Nephron progenitor cell (in vitro differentiated cells): ENCODE results near the gene DELE1.

Source experiments
- DNase-seq: peaks from one replicate; pipeline ENCODE4 v3.0.0; 2021
- H3K27ac Mint-ChIP-seq: 2 replicates; pipeline ENCODE4 v1.8.0; 2021; ENCODE audit warnings: mild to moderate bottlenecking, moderate library complexity, mixed read lengths
- H3K27me3 Mint-ChIP-seq: 2 replicates; pipeline ENCODE4 v1.8.0; 2021; ENCODE audit warnings: mild to moderate bottlenecking, low read depth, mixed read lengths; ENCODE audit not compliant: poor library complexity
- H3K36me3 Mint-ChIP-seq: 2 replicates; pipeline ENCODE4 v1.8.0; 2021; ENCODE audit warnings: low read depth, mixed read lengths
- H3K4me1 Mint-ChIP-seq: 2 replicates; pipeline ENCODE4 v1.8.0; 2021; ENCODE audit warnings: mixed read lengths
- H3K4me3 Mint-ChIP-seq: 2 replicates; pipeline ENCODE4 v1.8.0; 2021; ENCODE audit warnings: mild to moderate bottlenecking, moderate library complexity, mixed read lengths
- H3K9me3 Mint-ChIP-seq: 2 replicates; pipeline ENCODE4 v1.8.0; 2021; ENCODE audit warnings: mild to moderate bottlenecking, moderate library complexity, mixed read lengths
- TF ChIP-seq, protein P1 (sequence below): fragments of 200-600 bp; sonication (generic); IDR thresholded peaks from 2 replicates; pipeline ENCODE4 v1.5.0; 2021; ENCODE audit warnings: antibody characterized with exemption

The DELE1 gene

DNA sequence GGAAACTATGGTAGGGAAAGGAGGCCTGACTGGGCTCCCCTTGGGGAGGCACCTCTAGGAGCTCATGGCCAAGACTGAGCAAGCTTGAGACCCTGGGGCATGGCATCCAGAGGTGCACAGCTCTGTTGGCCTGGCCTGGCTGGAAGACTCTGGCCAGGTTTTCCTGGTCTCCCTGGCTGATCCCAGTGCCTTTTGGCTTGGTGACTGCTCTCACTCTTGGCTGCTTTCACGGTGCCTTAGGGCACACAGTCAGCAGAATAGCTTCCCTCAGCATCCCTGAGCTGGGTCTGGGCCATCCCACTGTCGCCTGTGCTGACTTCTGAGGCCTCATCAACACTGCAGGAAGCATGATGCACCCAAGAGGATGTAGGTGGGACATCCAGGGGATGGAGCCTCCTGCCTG, 13.4 kb upstream of the DELE1 start:
- Mint-ChIP-seq H3K27me3 (peaks cover 54% of the 10 kb centered on the region), H3K4me3 (no peak overlapping the region)
- no peak for DNase-seq

DNA sequence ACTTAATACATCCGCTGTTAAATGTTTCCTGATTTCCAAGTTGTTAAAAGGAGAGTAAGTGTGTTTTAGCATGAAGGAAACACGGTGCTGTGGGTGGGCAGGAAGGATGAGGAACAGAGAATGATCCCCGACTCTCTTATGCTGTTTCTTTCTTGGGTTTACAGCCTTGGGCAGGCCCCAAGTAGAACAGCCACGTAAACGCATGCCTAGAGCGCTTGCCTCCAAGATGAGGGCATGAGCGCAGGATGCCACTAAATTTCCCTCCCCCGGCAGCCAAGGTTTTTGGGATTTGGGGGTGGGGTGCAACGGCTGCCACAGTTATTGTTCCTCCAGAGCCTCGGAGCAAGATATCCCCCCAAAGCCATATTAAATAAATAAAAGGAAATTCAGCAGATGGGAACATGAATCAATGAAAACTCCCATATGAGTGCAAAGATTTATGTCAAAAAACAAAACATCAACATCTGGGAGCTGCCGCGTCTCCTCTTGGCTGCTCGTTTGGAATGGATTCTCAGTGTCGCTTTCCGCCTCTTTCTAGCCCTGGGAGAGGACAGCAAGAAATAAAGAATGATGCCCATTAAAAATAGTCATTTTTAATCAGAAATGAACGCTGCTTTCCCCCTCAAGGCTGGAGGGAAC, 10.0 kb upstream of the DELE1 start:
- Mint-ChIP-seq H3K4me3 (peak overlapping the region; percentile 71), H3K9me3 (no peaks in the 10 kb centered on the region), H3K27ac (no peak overlapping the region), H3K27me3 (peaks cover 75% of the 10 kb centered on the region), H3K36me3 (no peaks in the 10 kb centered on the region), H3K4me1 (peaks cover 12% of the 10 kb centered on the region)
- TF ChIP-seq, protein P1, sequence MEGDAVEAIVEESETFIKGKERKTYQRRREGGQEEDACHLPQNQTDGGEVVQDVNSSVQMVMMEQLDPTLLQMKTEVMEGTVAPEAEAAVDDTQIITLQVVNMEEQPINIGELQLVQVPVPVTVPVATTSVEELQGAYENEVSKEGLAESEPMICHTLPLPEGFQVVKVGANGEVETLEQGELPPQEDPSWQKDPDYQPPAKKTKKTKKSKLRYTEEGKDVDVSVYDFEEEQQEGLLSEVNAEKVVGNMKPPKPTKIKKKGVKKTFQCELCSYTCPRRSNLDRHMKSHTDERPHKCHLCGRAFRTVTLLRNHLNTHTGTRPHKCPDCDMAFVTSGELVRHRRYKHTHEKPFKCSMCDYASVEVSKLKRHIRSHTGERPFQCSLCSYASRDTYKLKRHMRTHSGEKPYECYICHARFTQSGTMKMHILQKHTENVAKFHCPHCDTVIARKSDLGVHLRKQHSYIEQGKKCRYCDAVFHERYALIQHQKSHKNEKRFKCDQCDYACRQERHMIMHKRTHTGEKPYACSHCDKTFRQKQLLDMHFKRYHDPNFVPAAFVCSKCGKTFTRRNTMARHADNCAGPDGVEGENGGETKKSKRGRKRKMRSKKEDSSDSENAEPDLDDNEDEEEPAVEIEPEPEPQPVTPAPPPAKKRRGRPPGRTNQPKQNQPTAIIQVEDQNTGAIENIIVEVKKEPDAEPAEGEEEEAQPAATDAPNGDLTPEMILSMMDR, result no peak
- DNase-seq, result no peak

More for the DNA sequence above, 13.4 kb upstream of the DELE1 start:
- Mint-ChIP-seq H3K4me1 (peaks cover 12% of the 10 kb centered on the region), H3K9me3 (peaks cover 4% of the 10 kb centered on the region), H3K27ac (no peak overlapping the region), H3K36me3 (no peaks in the 10 kb centered on the region)
- TF ChIP-seq, protein P1, result no peak

DNA sequence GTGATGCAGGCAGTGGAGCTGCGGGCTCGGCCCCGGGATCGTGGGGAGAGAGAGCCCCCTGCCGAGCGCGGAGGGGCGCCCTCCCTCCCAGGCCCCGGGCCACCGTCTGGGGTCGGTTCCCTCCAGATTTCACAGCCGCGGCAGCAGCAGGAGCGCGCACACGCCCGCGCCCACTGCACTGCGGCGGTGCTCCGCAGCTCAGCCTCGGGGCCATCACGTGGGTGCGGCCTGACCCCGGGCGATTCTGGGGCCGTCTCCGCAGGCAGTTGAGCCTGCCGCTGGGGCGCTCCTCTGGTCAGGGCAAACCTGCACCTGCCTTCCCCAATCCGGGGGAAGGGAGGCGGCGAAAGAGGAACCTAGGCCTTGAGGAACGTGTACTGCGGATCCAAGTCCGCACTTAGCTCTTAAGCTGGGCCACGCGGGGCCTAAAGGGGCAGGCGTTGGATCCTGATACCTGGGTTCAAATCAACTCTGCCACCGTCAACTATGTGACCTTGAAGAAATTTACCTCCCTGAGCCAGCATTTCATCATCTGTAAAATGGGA, 9.4 kb upstream of the DELE1 start:
- Mint-ChIP-seq H3K9me3 (no peaks in the 10 kb centered on the region), H3K4me1 (peaks cover 12% of the 10 kb centered on the region), H3K4me3 (peak overlapping the region; percentile 71), H3K27me3 (peaks cover 78% of the 10 kb centered on the region), H3K27ac (no peak overlapping the region), H3K36me3 (no peaks in the 10 kb centered on the region)
- TF ChIP-seq, protein P1, result peak; percentile 30
- DNase-seq, result peak; percentile 76

DNA sequence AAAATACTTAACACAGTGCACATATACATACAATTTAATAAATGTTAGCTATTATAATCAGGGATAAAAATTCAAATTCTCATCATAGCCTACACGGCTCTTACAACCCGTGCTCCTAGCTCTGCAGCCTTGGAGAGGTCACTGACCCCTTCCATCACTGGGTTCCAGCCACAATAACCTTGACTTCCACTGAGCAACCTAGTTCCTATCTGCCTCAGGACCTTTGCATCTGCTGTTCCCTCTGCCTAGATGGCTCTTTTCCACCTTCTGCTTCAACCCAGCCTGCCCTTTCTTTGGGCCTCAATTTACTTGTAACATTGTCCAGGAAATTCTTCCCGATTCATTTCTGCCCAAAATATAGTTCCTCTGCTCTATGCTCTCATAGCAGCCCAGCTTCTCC, 8.9 kb upstream of the DELE1 start:
- Mint-ChIP-seq H3K9me3 (no peaks in the 10 kb centered on the region), H3K4me1 (peaks cover 12% of the 10 kb centered on the region), H3K4me3 (peak overlapping the region; percentile 61), H3K27me3 (peaks cover 78% of the 10 kb centered on the region), H3K36me3 (no peaks in the 10 kb centered on the region), H3K27ac (no peak overlapping the region)
- TF ChIP-seq, protein P1, result no peak
- no peak for DNase-seq

DNA sequence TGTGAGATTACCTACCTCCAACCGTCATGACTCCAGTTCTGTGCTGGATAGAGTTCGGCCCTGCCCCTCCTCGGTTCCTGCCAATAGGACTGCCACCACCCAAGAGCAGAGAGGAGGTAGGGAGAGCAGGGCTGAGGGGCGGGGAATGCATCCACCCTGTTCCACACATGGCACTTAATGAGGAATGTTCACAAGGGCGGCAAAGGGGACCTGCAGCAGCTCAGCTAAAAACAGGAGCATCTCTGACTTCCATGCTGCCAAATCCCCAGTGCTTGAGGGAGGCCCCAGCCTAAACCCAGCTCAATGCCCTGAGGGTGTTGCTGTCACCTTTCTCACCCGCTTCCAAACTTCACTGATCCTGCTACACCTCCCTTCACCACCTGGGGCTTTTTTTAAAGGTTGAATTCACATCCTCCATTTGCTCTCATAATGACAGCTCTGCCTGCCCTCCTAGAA, 7.8 kb upstream of the DELE1 start:
- H3K4me3 Mint-ChIP-seq, result peak overlapping the region; percentile 3
- peaks cover 71% of the 10 kb centered on the region for H3K27me3 Mint-ChIP-seq
- TF ChIP-seq, protein P1, result no peak
- no peaks in the 10 kb centered on the region for H3K9me3 Mint-ChIP-seq
- no peak overlapping the region for H3K27ac Mint-ChIP-seq
- no peaks in the 10 kb centered on the region for H3K36me3 Mint-ChIP-seq
- DNase-seq, result peak; percentile 9
- peaks cover 12% of the 10 kb centered on the region for H3K4me1 Mint-ChIP-seq

DNA sequence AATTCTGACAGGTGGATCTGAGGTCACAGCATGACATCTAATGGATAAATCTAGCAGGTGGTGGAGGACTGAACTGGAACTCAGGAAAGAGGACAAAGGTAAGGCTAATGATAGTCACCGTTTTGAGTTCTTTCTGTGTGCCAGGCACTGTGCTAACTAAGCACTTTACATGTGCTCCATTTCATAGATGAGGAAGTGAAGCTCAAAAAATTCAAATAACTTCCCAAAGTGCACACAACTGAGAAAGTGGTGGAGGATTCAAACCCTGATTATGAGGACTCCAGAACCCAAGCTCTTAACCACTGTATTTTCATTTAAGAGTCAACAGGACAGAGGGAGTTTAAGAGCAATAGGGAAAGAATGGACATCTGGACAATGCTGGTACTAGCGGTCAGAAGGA, 7.1 kb upstream of the DELE1 start:
- no peak for DNase-seq
- H3K4me3 Mint-ChIP-seq, result no peak overlapping the region
- TF ChIP-seq, protein P1, result no peak
- no peaks in the 10 kb centered on the region for H3K36me3 Mint-ChIP-seq
- H3K27ac Mint-ChIP-seq, result no peak overlapping the region
- H3K27me3 Mint-ChIP-seq, result peaks cover 69% of the 10 kb centered on the region
- H3K4me1 Mint-ChIP-seq, result peaks cover 12% of the 10 kb centered on the region
- H3K9me3 Mint-ChIP-seq, result no peaks in the 10 kb centered on the region
